SK-N-SH treated with all-trans-retinoic acid at 6 μM for 48 hours (cell line): ENCODE data around the gene REM2.

Experiments
- ATAC-seq: fragments of 200-7000 bp; cut with Tn5 transposase; 3 replicates; pipeline ENCODE4 v1.9.1; 2020; ENCODE audit warnings: mild to moderate bottlenecking, moderate library complexity
- ARNTL ChIP-seq: fragments of 450-650 bp; formaldehyde crosslinking; IDR thresholded peaks from 2 replicates; pipeline ENCODE4 v1.5.0; 2020; ENCODE audit warnings: low read depth, mild to moderate bottlenecking, moderate library complexity, borderline replicate concordance
- BACH2 ChIP-seq: fragments of 250-450 bp; sonication (Bioruptor Pico); IDR thresholded peaks from 2 replicates; pipeline ENCODE4 v1.9.0; 2021; ENCODE audit warnings: mild to moderate bottlenecking, borderline replicate concordance
- CSDC2 ChIP-seq: fragments of 250-450 bp; sonication (Bioruptor Pico); IDR thresholded peaks from 2 replicates; pipeline ENCODE4 v1.5.0; 2020; ENCODE audit warnings: mild to moderate bottlenecking, moderate library complexity
- ESRRG ChIP-seq: fragments of 250-450 bp; sonication (Bioruptor Pico); IDR thresholded peaks from 2 replicates; pipeline ENCODE4 v1.6.1; 2021; ENCODE audit warnings: mild to moderate bottlenecking
- GLIS3 ChIP-seq: fragments of 250-450 bp; sonication (Bioruptor Pico); IDR thresholded peaks from 2 replicates; pipeline ENCODE4 v1.5.0; 2020; ENCODE audit warnings: mild to moderate bottlenecking, moderate library complexity
- ISL1 ChIP-seq: fragments of 250-450 bp; sonication (Bioruptor Pico); IDR thresholded peaks from 2 replicates; pipeline ENCODE4 v2.1.2; 2022; ENCODE audit warnings: mild to moderate bottlenecking, moderate library complexity
- OSR1 ChIP-seq: fragments of 250-450 bp; sonication (Bioruptor Pico); IDR thresholded peaks from 2 replicates; pipeline ENCODE4 v1.8.0; 2022; ENCODE audit warnings: moderate library complexity, mild to moderate bottlenecking, inconsistent platforms
- PPARA ChIP-seq: fragments of 250-450 bp; sonication (Bioruptor Pico); IDR thresholded peaks from 2 replicates; pipeline ENCODE4 v1.5.0; 2020; ENCODE audit warnings: mild to moderate bottlenecking, borderline replicate concordance
- RARB ChIP-seq: fragments of 250-450 bp; sonication (Bioruptor Pico); IDR thresholded peaks from 2 replicates; pipeline ENCODE4 v1.8.0; 2021; ENCODE audit warnings: mild to moderate bottlenecking, moderate library complexity
- TCF4 ChIP-seq: fragments of 250-450 bp; sonication (Bioruptor Pico); IDR thresholded peaks from 2 replicates; pipeline ENCODE4 v1.8.0; 2021; ENCODE audit warnings: mild to moderate bottlenecking, moderate library complexity, borderline replicate concordance
- TOX ChIP-seq: fragments of 250-450 bp; sonication (Bioruptor Pico); IDR thresholded peaks from 2 replicates; pipeline ENCODE4 v1.8.0; 2021; ENCODE audit warnings: mild to moderate bottlenecking, moderate library complexity, borderline replicate concordance
- ZC3H10 ChIP-seq: fragments of 250-450 bp; sonication (Bioruptor Pico); IDR thresholded peaks from 2 replicates; pipeline ENCODE4 v1.5.1; 2021; ENCODE audit warnings: mild to moderate bottlenecking, moderate library complexity
- ZFP3 ChIP-seq: fragments of 250-450 bp; sonication (Bioruptor Pico); IDR thresholded peaks from 2 replicates; pipeline ENCODE4 v1.5.0; 2020; ENCODE audit warnings: mild to moderate bottlenecking, moderate library complexity
- ZFP30 ChIP-seq: fragments of 450-650 bp; formaldehyde crosslinking; IDR thresholded peaks from 2 replicates; pipeline ENCODE4 v1.5.0; 2022; ENCODE audit warnings: mild to moderate bottlenecking, moderate library complexity
- ZNF565 ChIP-seq: fragments of 450-650 bp; formaldehyde crosslinking; conservative IDR thresholded peaks from 2 replicates; pipeline ENCODE4 v1.5.0; 2020; ENCODE audit warnings: low read depth, mild to moderate bottlenecking, moderate library complexity
- ZNF8 ChIP-seq: fragments of 450-650 bp; formaldehyde crosslinking; IDR thresholded peaks from 2 replicates; pipeline ENCODE4 v1.5.0; 2020; ENCODE audit warnings: mild to moderate bottlenecking, moderate library complexity
- TF ChIP-seq, protein P1 (sequence below): fragments of 250-450 bp; sonication (Bioruptor Pico); IDR thresholded peaks from 2 replicates; pipeline ENCODE4 v1.5.1; 2020; ENCODE audit warnings: low read depth, mild to moderate bottlenecking, moderate library complexity
- TF ChIP-seq, protein P2 (sequence below): fragments of 250-450 bp; sonication (Bioruptor Pico); IDR thresholded peaks from 2 replicates; pipeline ENCODE4 v1.8.0; 2020; ENCODE audit warnings: mild to moderate bottlenecking, moderate library complexity, borderline replicate concordance
- TF ChIP-seq, protein P3 (sequence below): fragments of 250-450 bp; sonication (Bioruptor Pico); IDR thresholded peaks from 2 replicates; pipeline ENCODE4 v1.8.0; 2021; ENCODE audit warnings: low read depth, mild to moderate bottlenecking, moderate library complexity, borderline replicate concordance
- TF ChIP-seq, protein P4 (sequence below): fragments of 250-450 bp; sonication (Bioruptor Pico); IDR thresholded peaks from 2 replicates; pipeline ENCODE4 v1.5.0; 2020; ENCODE audit warnings: mild to moderate bottlenecking, moderate library complexity
- TF ChIP-seq, protein P5 (sequence below): fragments of 250-450 bp; sonication (Bioruptor Pico); IDR thresholded peaks from 2 replicates; pipeline ENCODE4 v1.5.1; 2021; ENCODE audit warnings: mild to moderate bottlenecking, moderate library complexity

Gene REM2

DNA sequence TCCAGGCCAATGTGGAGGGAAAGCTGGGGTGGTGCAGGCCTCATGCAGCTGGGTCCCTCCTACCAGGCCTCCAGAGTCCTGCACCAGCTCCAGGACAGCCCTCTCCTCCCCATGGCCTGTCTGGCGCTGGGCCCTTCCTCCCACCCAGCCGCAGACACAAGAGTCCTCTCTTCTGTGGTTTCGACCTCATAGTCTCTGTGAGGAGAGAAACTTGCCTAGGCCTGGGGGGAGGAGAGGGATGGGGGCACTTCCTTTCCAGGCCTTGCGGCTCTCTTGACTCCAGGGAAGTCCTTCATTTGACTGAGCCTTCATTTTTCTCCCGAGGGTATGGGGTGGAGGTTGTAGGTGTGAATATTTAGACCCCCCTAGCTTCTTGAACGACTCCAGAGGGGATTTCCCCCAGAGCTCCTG, 44.4 kb upstream of the REM2 start (continued):
- TF ChIP-seq, protein P1, sequence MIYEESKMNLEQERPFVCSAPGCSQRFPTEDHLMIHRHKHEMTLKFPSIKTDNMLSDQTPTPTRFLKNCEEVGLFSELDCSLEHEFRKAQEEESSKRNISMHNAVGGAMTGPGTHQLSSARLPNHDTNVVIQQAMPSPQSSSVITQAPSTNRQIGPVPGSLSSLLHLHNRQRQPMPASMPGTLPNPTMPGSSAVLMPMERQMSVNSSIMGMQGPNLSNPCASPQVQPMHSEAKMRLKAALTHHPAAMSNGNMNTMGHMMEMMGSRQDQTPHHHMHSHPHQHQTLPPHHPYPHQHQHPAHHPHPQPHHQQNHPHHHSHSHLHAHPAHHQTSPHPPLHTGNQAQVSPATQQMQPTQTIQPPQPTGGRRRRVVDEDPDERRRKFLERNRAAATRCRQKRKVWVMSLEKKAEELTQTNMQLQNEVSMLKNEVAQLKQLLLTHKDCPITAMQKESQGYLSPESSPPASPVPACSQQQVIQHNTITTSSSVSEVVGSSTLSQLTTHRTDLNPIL (CRISPR knock-in tag), result no peak
- TF ChIP-seq ISL1 (CRISPR knock-in tag) (no peak), TOX (CRISPR knock-in tag) (no peak), ZFP3 (no peak), ZFP30 (no peak)

DNA sequence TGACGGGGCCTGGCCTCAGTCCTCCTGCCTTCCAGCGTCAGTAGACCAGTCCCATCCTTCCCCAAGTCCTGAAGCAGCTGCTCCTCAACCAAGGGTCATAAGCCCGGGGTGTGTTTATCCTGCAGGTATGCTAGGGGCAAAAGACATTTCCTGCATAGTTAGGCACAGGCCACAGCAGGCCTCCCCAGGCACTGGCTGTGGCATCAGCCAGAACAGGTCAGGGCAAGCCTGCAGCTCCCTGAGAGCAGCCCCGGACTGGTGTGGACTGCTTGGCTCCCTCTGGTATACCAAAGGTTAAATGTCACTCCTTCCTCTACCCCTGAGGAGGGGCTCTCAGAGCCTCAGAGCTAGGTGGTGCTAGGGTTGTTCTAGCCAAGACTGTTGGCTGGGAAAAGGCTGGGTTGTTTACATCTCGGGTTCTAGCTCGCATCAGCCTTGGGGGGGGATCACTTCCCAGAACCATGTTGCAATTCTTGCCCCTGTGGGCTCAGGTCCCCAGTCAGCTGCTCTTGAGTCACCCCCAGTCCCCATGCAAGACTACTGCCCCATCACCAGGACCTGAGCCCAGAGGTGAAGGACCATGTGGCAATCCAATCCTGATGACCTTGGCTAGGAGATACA, 43.8 kb upstream of the REM2 start:
- TF ChIP-seq PPARA (CRISPR knock-in tag), result no peak
- TF ChIP-seq, protein P2, sequence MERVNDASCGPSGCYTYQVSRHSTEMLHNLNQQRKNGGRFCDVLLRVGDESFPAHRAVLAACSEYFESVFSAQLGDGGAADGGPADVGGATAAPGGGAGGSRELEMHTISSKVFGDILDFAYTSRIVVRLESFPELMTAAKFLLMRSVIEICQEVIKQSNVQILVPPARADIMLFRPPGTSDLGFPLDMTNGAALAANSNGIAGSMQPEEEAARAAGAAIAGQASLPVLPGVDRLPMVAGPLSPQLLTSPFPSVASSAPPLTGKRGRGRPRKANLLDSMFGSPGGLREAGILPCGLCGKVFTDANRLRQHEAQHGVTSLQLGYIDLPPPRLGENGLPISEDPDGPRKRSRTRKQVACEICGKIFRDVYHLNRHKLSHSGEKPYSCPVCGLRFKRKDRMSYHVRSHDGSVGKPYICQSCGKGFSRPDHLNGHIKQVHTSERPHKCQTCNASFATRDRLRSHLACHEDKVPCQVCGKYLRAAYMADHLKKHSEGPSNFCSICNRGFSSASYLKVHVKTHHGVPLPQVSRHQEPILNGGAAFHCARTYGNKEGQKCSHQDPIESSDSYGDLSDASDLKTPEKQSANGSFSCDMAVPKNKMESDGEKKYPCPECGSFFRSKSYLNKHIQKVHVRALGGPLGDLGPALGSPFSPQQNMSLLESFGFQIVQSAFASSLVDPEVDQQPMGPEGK, result no peak
- no peak for TF ChIP-seq GLIS3 (CRISPR knock-in tag)
- TF ChIP-seq ESRRG, result no peak
- TF ChIP-seq TCF4, result no peak
- TF ChIP-seq BACH2 (CRISPR knock-in tag), result no peak
- no peak for TF ChIP-seq ZC3H10 (CRISPR knock-in tag)
- TF ChIP-seq, protein P1 (CRISPR knock-in tag), result no peak
- no peak for ATAC-seq

DNA sequence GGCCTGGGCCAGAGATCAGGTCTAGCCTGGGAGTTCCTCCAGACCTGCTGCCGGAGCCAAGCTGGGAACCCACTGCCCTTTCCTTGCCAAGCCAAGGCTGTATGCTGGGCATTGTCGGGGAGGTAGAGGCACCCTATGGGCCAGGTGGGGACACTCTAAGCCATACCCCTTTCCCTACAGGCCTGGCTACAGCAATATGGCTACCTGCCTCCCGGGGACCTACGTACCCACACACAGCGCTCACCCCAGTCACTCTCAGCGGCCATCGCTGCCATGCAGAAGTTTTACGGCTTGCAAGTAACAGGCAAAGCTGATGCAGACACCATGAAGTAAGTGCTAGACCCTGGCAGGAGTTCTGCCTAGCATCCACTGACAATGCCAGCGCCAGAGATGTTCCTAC, 41.7 kb upstream of the REM2 start:
- ATAC-seq, result no peak
- TF ChIP-seq ZC3H10 (CRISPR knock-in tag) (no peak), TCF4 (no peak)
- TF ChIP-seq, all 23 proteins: peak for 0

DNA sequence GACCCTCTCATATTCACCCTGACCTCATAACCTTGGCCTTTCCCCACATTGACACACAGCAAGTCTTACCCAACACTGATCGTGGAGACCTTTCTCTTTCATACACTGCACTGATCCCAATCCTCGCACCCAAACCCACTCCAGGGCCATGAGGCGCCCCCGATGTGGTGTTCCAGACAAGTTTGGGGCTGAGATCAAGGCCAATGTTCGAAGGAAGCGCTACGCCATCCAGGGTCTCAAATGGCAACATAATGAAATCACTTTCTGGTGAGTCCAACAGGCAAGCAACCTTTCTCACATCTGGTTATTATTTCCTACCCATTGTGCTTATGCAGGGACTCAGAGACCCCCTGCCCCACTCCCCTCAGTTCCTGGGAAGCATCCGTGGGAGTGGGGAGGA, 41.3 kb upstream of the REM2 start:
- TF ChIP-seq, protein P1 (CRISPR knock-in tag), result no peak
- TF ChIP-seq ZFP3 (no peak), CSDC2 (CRISPR knock-in tag) (no peak), TOX (CRISPR knock-in tag) (no peak), BACH2 (CRISPR knock-in tag) (no peak), ZNF8 (CRISPR knock-in tag) (no peak)
- TF ChIP-seq, all 23 proteins: peak for 0
- no peak for ATAC-seq

DNA sequence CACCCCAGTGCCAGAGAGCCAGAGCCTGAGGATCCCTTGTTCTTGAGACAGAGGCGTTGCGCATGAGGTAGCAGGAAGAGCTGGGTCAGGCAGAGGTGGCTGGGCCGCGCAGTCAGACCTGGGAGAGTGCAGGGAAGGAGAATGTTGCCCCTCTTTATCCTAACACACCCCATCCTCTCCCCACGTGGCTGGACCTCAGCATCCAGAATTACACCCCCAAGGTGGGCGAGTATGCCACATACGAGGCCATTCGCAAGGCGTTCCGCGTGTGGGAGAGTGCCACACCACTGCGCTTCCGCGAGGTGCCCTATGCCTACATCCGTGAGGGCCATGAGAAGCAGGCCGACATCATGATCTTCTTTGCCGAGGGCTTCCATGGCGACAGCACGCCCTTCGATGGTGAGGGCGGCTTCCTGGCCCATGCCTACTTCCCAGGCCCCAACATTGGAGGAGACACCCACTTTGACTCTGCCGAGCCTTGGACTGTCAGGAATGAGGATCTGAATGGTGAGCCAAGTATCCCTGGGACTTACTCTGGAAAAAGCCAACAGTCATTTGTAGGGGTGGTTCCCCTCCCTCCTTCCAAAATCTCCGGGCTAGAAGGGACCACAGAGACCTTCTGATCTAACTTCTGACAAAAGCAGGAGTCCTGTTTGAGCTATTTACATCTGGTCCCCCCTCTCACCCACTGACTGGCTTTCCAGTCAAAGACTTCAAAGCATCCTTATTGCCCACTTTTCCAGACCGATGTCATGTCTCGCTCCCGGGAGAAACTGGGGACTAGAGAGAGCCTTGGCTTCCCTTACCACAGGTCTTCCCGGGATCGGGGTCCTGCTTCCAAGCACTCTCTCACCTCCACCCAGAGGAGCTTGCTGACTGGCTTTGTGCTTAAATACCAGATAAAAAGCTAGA, 40.6 kb upstream of the REM2 start:
- TF ChIP-seq ARNTL (CRISPR knock-in tag) (no peak), RARB (CRISPR knock-in tag) (no peak), OSR1 (CRISPR knock-in tag) (no peak), ZNF8 (CRISPR knock-in tag) (no peak), CSDC2 (CRISPR knock-in tag) (no peak), ESRRG (no peak), ZNF565 (CRISPR knock-in tag) (no peak)
- TF ChIP-seq, protein P3, sequence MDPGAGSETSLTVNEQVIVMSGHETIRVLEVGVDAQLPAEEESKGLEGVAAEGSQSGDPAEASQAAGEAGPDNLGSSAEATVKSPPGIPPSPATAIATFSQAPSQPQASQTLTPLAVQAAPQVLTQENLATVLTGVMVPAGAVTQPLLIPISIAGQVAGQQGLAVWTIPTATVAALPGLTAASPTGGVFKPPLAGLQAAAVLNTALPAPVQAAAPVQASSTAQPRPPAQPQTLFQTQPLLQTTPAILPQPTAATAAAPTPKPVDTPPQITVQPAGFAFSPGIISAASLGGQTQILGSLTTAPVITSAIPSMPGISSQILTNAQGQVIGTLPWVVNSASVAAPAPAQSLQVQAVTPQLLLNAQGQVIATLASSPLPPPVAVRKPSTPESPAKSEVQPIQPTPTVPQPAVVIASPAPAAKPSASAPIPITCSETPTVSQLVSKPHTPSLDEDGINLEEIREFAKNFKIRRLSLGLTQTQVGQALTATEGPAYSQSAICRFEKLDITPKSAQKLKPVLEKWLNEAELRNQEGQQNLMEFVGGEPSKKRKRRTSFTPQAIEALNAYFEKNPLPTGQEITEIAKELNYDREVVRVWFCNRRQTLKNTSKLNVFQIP (CRISPR knock-in tag), result no peak
- TF ChIP-seq, protein P4, sequence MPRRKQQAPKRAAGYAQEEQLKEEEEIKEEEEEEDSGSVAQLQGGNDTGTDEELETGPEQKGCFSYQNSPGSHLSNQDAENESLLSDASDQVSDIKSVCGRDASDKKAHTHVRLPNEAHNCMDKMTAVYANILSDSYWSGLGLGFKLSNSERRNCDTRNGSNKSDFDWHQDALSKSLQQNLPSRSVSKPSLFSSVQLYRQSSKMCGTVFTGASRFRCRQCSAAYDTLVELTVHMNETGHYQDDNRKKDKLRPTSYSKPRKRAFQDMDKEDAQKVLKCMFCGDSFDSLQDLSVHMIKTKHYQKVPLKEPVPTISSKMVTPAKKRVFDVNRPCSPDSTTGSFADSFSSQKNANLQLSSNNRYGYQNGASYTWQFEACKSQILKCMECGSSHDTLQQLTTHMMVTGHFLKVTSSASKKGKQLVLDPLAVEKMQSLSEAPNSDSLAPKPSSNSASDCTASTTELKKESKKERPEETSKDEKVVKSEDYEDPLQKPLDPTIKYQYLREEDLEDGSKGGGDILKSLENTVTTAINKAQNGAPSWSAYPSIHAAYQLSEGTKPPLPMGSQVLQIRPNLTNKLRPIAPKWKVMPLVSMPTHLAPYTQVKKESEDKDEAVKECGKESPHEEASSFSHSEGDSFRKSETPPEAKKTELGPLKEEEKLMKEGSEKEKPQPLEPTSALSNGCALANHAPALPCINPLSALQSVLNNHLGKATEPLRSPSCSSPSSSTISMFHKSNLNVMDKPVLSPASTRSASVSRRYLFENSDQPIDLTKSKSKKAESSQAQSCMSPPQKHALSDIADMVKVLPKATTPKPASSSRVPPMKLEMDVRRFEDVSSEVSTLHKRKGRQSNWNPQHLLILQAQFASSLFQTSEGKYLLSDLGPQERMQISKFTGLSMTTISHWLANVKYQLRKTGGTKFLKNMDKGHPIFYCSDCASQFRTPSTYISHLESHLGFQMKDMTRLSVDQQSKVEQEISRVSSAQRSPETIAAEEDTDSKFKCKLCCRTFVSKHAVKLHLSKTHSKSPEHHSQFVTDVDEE, result no peak
- TF ChIP-seq, protein P5, sequence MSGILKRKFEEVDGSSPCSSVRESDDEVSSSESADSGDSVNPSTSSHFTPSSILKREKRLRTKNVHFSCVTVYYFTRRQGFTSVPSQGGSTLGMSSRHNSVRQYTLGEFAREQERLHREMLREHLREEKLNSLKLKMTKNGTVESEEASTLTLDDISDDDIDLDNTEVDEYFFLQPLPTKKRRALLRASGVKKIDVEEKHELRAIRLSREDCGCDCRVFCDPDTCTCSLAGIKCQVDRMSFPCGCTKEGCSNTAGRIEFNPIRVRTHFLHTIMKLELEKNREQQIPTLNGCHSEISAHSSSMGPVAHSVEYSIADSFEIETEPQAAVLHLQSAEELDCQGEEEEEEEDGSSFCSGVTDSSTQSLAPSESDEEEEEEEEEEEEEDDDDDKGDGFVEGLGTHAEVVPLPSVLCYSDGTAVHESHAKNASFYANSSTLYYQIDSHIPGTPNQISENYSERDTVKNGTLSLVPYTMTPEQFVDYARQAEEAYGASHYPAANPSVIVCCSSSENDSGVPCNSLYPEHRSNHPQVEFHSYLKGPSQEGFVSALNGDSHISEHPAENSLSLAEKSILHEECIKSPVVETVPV (CRISPR knock-in tag), result no peak
- ATAC-seq, result no peak
